Cardiac muscle cell (in vitro differentiated cells and primary cell): Measurements from ENCODE around the gene M6PR. TPM values are rescaled to one million over a fixed set of nuclear protein-coding genes. Genes with fewer than 3 reads are reported as not detected.
"Not testable (repeated sequence)": the region's sequence is repeated elsewhere in the genome, so short reads cannot be mapped to it uniquely, and the experiment has no call there.

Experiments used
- DNase-seq, 2 donors: peaks; one replicate each; pipeline versions ENCODE4 v3.0.0 to v3.0.0-alpha.2; 2010 to 2017; ENCODE audit warnings: low read depth in 1 of 2, low spot score in 1 of 2
- H3K27ac ChIP-seq: fragments of 200-600 bp; sonication (generic); 2 replicates; pipeline ENCODE4 v1.5.1; 2016
- H3K27me3 ChIP-seq: fragments of 200-600 bp; sonication (generic); 2 replicates; pipeline ENCODE4 v1.6.0; 2016; ENCODE audit warnings: control low read depth
- H3K36me3 ChIP-seq: fragments of 200-600 bp; sonication (generic); 2 replicates; pipeline ENCODE4 v1.5.1; 2016; ENCODE audit warnings: control low read depth
- H3K4me1 ChIP-seq: fragments of 200-600 bp; sonication (generic); 2 replicates; pipeline ENCODE4 v1.8.1; 2017; ENCODE audit warnings: low read depth, mild to moderate bottlenecking, mixed run types
- H3K4me3 ChIP-seq: fragments of 200-600 bp; sonication (generic); 2 replicates; pipeline ENCODE4 v1.5.1; 2016; ENCODE audit warnings: mild to moderate bottlenecking
- H3K9me3 ChIP-seq: fragments of 200-600 bp; sonication (generic); 2 replicates; pipeline ENCODE4 v1.5.1; 2017; ENCODE audit warnings: low read depth, mild to moderate bottlenecking, control low read depth
- polyA plus RNA-seq: library from polyadenylated mRNA; unstranded; fragments of >200 nt; fragmentation: Nextera tagmentation; extraction: Ambion mirVana; gene quantifications from 2 replicates; pipeline ENCODE4 v1.2.1, GENCODE V29; 2016
- total RNA-seq: library from RNA; depleted of rRNA; stranded (reverse); fragments of >200 nt; gene quantifications from 2 replicates; pipeline ENCODE4 v1.2.3, GENCODE V29; 2016
- TF ChIP-seq, protein P1 (sequence below): IDR thresholded peaks from 2 replicates; pipeline ENCODE4 v1.5.1; 2012; ENCODE audit warnings: low read depth, mild to moderate bottlenecking, low read length

The M6PR gene
- total and polyA plus RNA-seq, 2 experiments from 2014 or later = 91.2 to 108 TPM

DNA sequence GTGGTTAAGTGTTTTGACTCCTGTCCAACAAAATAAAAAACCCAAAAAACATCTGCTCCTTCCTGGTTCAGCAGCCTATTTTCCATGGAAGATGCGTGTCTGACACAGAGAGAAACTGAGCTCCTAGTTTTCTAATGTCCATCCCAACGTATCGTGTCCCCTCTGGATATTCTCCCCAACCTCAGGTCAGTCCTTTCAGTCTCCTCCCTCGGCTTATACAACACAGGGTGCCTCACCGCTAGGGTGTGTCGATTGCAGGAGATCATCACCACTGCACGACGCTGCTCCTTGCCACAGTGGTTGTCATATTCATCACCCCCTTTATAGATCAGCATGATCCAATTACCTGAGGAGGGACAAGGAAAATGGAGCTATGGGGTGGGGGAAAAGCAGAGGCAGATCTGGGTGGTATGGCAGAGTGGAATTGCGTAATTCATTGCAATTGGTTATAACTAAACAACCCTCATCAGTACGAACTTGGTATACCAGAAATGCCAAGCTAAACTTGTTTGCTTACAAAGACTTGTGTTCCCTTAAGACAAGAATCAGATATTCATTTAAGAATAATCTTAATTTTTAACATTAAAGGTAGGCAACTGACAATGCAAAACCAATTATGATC, 5.8 kb downstream of the M6PR start:
- DNase-seq = no peak
- H3K27me3 ChIP-seq = no peaks in the 10 kb centered on the region
- peaks cover 42% of the 10 kb centered on the region for H3K36me3 ChIP-seq
- H3K4me3 ChIP-seq = no peak overlapping the region
- no peak overlapping the region for H3K27ac ChIP-seq
- H3K4me1 ChIP-seq = peaks cover 8% of the 10 kb centered on the region
- H3K9me3 ChIP-seq = no peaks in the 10 kb centered on the region
- TF ChIP-seq, protein P1, sequence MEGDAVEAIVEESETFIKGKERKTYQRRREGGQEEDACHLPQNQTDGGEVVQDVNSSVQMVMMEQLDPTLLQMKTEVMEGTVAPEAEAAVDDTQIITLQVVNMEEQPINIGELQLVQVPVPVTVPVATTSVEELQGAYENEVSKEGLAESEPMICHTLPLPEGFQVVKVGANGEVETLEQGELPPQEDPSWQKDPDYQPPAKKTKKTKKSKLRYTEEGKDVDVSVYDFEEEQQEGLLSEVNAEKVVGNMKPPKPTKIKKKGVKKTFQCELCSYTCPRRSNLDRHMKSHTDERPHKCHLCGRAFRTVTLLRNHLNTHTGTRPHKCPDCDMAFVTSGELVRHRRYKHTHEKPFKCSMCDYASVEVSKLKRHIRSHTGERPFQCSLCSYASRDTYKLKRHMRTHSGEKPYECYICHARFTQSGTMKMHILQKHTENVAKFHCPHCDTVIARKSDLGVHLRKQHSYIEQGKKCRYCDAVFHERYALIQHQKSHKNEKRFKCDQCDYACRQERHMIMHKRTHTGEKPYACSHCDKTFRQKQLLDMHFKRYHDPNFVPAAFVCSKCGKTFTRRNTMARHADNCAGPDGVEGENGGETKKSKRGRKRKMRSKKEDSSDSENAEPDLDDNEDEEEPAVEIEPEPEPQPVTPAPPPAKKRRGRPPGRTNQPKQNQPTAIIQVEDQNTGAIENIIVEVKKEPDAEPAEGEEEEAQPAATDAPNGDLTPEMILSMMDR = no peak

DNA sequence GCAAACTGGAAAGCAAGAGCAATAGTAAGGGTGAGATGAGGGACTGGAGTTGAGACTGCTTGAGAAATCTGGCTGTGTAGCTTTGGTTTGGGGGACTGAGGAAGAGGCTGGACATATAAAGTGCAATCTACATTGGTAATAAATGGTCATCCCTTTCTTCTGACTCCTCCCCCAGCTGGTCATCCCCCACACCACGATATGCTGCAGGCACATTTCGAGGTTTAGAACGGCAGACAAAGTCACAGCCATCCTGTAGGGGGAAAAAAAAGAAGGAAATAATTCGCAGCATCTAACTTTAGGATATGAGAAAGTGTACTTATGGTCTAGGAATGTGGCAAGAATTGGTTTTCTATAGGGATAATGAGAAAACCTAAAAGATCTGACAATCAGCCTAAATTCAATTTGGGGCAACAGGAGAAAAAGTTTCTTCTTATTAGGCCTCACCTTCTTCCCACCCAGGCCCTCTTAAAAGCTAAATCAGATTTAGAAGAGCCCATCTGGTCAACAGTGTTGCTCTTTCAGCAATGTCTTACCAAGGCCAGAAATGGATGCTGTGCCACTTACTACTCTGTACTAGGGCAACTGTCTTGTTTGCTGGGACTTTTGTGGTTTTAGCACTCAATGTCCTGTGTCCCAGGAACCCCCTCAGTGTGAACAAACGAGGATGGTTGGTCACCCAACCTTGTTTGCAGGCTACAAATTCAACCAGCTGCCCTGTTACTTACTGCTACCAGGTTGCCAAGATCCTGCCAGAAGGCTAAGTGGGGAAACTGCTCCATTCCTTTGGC, 7.6 kb downstream of the M6PR start:
- TF ChIP-seq, protein P1 = no peak
- Histone ChIP-seq H3K36me3 (peaks cover 49% of the 10 kb centered on the region), H3K4me3 (no peak overlapping the region), H3K27me3 (no peaks in the 10 kb centered on the region), H3K4me1 (no peaks in the 10 kb centered on the region), H3K9me3 (no peaks in the 10 kb centered on the region), H3K27ac (no peak overlapping the region)
- no peak for DNase-seq

DNA sequence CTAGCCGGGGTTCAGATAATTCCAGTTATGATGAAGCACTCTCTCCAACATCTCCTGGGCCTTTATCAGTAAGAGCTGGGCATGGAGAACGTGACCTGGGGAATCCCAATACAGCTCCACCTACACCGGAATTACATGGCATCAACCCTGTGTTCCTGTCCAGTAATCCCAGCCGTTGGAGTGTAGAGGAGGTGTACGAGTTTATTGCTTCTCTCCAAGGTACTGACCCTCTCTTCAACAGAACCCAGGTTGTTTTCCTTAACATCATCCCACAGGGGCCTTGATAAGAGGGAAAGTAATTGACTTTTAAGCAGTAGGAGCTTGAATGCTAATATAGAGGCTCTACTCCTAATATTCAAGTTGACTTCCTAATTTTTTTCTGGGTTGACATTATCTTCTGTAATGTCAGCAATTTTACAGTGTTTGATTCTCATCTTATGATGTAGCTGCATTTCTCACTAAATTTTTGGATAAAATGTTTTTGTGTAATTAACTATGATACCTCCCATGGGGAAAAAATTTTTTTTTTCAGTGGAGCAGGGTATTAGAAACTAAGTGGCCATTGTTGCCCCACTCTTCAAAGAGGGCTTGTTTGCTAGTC, 11.5 kb downstream of the M6PR start:
- not testable (repeated sequence) for H3K9me3 ChIP-seq, H3K27me3 ChIP-seq, H3K4me1 ChIP-seq, H3K27ac ChIP-seq, H3K4me3 ChIP-seq, DNase-seq
- H3K36me3 ChIP-seq = peaks cover 44% of the 10 kb centered on the region

DNA sequence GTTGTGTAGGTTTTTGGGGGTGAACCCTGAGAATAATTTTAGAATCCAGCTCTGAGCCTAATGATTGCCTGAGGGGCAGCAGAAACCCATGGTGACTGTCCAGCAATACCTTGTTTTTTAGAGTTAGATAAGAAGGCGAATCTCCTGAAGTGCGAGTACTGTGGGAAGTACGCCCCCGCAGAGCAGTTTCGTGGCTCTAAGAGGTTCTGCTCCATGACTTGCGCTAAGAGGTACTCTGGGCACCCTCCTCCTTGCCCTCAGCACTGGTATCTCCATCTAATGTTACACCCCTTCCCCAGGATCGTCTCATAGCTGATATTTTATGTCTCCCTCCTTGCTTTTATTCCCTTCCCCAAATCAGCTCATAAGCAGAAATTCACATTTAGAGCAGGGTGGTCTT, 12.7 kb downstream of the M6PR start:
- H3K4me3 ChIP-seq = no peak overlapping the region
- no peaks in the 10 kb centered on the region for H3K4me1 ChIP-seq
- H3K9me3 ChIP-seq = no peaks in the 10 kb centered on the region
- H3K27ac ChIP-seq = no peak overlapping the region
- H3K27me3 ChIP-seq = no peaks in the 10 kb centered on the region
- H3K36me3 ChIP-seq = peaks cover 40% of the 10 kb centered on the region
- no peak for DNase-seq
- TF ChIP-seq, protein P1 = no peak

DNA sequence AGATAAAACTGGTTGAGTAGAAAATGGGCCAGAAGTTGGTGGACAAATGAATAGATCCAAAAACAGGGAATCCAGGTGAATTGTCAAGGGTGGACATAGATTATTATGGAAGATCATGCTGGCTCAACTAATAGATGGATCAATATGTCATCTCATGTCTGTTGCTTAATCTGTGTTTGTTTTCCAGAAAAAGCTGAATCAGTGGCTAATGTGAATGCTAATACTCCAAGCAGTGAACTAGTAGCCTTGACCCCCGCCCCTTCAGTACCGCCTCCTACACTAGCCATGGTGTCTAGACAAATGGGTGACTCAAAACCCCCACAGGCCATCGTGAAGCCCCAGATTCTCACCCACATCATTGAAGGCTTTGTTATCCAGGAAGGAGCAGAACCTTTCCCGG, 15.4 kb downstream of the M6PR start:
- not testable (repeated sequence) for H3K27me3 ChIP-seq, DNase-seq, H3K27ac ChIP-seq, H3K4me1 ChIP-seq, H3K4me3 ChIP-seq, H3K9me3 ChIP-seq
- H3K36me3 ChIP-seq = peaks cover 43% of the 10 kb centered on the region

DNA sequence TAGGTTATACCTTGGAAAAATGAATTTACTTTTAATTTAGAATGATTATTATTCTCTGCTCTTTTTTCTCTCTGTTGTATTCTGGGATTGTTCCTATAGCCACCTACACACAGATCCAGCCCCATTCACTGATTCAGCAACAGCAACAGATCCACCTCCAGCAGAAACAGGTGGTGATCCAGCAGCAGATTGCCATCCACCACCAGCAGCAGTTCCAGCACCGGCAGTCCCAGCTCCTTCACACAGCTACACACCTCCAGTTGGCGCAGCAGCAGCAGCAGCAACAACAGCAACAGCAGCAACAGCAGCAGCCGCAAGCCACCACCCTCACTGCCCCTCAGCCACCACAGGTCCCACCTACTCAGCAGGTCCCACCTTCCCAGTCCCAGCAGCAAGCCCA, 17.0 kb downstream of the M6PR start:
- peaks cover 42% of the 10 kb centered on the region for H3K36me3 ChIP-seq
- H3K4me3 ChIP-seq, H3K27me3 ChIP-seq, DNase-seq, H3K9me3 ChIP-seq, H3K27ac ChIP-seq, H3K4me1 ChIP-seq: not testable (repeated sequence)

DNA sequence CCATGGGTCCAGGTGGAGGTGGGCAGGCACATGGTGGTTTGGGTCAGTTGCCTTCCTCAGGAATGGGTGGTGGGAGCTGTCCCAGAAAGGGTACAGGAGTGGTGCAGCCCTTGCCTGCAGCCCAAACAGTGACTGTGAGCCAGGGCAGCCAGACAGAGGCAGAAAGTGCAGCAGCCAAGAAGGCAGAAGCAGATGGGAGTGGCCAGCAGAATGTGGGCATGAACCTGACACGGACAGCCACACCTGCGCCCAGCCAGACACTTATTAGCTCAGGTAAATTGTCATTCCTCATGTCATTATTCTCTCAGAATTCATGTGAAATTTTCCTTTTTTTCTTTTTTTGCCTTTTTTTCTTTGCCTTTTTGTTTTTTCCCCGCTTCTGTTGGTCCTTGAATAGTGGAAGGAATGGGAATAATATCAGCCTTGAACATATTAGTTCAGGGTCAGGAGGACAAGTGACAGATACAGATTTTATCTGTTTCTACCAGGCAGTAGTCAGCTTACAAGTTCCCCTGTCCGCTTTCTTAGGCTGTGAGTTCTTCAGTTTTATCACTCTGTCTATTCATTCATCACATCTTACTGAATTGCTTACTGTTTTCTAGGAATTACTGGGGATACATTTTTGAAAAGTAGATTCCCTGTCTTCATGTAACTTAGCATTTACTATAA, 18.7 kb downstream of the M6PR start:
- not testable (repeated sequence) for H3K4me3 ChIP-seq, H3K27me3 ChIP-seq, H3K4me1 ChIP-seq, H3K9me3 ChIP-seq, DNase-seq, H3K27ac ChIP-seq
- peaks cover 28% of the 10 kb centered on the region for H3K36me3 ChIP-seq
